ENCODE measurements around the gene EXD2.
"Not testable (repeated sequence)": the region's sequence is repeated elsewhere in the genome, so short reads cannot be mapped to it uniquely, and the experiment has no call there.

The EXD2 gene

DNA sequence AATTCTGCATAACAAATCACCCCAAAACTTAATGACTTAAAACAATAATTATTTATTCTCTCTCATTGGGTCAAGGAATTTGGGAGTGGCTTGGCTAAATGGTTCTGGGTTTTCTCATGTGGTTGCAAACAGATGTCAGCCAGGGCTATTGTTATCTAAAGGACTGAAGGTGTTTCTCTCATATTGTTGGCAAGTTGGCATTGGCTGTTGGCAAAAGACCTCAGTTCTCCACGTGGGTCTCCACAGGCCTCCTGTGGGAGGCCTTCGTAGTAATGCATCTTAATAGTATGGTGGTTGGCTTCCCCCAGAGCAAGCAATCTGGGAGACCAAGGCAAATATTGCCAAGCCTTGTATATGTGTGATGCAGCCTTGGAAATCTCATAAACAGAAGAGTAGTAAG lies 83.0 kb downstream of the EXD2 start:
- no peak for DNase-seq (ENCODE audit: extremely low read depth in 1 of 2, low read depth in 1 of 2)

DNA sequence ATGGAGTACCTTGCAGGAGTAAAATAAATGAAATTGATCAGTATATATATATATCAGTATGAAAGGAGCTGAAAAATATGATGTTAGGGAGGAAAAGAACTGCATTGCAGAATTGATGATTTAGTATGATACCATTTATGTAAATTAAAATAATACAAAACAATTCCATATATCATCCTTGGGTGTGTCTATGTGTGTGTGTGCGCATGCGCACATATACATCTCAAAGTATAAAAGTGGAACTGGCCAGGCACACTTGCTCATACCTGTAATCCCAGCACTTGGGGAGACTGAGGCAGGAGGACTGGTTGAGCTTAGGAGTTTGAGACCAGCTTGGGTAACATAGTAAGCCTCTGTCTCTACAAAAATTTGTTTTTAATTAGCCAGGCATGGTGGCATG lies 84.0 kb downstream of the EXD2 start:
- no peak for DNase-seq (ENCODE audit: extremely low read depth in 1 of 2, low read depth in 1 of 2)

DNA sequence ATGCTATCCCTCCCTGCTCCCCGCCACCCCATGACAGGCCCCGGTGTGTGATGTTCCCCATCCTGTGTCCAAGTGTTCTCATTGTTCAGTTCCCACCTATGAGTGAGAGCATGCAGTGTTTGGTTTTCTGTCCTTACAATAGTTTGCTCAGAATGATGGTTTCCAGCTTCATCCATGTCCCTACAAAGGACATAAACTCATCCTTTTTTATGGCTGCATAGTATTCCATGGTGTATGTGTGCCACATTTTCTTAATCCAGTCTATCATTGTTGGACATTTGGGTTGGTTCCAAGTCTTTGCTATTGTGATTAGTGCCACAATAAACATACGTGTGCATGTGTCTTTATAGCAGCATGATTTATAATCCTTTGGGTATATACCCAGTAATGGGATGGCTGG lies 86.1 kb downstream of the EXD2 start:
- not testable (repeated sequence) for DNase-seq (ENCODE audit: extremely low read depth in 1 of 2, low read depth in 1 of 2)

DNA sequence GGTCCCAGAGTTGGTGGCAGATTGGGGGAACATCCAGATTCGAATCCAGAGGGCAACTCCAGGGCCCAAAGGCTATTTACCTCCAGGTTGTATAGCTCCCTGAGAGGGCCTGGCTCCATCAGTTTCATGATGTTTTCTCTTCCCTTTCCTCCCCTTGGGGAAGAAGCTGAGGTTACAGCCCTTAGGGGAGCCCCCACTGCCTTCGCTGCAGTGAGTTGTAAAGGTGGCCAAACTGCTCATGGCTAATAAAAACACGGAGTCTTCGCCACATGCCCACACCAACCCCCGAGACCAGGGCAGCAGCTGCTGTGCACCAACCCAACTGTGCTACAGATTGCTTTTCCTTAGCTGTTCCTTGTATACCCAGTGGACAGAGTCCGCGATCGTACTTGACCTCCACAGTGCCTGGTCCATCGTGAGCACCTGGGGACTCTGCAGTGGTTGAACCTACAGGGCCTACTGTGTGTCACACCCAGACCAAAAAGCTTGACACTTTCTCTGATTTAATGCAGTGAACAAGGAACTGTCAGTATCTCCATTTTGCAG lies 89.5 kb downstream of the EXD2 start:
- no peak for DNase-seq (ENCODE audit: extremely low read depth in 1 of 2, low read depth in 1 of 2)

DNA sequence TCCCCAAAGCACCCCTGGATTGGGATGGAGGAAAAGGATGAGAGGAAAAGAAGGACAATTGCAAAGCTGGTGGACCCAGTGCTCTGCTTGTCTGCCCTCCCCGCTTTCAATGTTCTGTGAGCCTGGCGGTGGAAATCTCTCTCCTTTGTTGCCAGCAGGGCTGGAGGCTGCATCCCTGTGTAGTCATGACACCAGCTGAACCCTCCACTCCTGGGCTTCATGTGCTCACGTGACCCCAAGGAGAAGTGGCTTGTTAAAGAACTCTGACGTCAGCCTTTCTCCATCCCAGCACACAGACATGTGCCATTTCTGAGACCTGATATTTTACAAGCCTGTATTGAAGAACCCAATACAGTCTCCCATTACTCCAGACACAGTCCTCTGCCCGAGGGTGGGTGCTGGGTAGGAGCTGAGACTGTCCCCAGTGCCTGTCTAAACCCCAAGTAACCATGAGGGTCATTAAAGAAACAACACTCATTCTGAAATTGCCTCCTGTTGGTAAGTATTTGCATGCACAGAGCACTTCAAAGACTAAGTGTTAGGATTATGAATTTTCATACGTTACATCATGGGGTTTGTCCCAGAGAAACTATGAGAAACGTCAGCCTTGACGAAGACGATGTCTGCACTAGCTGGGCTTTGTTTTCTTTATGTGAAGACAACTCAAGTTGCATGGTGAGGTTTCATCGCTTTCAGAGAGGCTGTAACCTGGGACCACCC lies 90.3 kb downstream of the EXD2 start:
- no peak for DNase-seq (ENCODE audit: extremely low read depth in 1 of 2, low read depth in 1 of 2)

DNA sequence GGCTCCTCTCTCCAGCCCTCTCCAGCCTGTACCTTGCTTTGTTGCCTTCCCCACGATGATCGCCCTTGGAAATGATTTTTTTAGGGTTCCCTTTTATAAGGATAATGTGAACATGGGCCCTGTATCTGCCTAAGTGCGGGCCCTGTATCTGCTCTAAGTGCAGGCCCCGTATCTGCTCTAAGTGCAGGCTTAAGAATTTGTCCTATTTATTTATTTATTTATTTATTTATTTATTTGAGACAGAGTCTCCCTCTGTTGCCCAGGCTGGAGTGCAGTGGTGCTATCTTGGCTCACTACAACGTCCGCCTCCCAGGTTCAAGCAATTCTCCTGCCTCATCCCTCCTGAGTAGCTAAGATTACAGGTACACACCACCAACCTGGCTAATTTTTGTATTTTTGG lies 91.2 kb downstream of the EXD2 start:
- DNase-seq (ENCODE audit: extremely low read depth in 1 of 2, low read depth in 1 of 2): no peak

DNA sequence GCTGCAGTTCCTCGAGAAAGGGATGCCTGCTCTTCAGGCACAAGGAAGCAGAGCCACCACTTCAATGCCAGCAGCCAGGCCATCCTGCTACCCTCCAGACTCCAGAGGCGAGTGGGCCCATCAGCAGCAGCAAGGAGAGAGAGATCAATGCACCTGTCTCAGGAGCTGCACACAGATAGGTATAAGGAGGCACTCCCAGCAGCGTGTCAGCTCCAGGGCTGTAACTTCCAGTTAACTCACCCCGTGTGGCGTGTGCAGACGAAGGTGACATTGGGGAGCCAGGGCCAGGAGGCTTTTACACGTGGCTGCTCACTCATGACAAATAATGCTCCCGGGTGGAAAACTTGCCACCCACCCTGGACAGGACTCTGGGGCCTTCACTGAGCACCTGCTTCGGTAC lies 92.9 kb downstream of the EXD2 start:
- DNase-seq (ENCODE audit: extremely low read depth in 1 of 2, low read depth in 1 of 2): no peak

DNA sequence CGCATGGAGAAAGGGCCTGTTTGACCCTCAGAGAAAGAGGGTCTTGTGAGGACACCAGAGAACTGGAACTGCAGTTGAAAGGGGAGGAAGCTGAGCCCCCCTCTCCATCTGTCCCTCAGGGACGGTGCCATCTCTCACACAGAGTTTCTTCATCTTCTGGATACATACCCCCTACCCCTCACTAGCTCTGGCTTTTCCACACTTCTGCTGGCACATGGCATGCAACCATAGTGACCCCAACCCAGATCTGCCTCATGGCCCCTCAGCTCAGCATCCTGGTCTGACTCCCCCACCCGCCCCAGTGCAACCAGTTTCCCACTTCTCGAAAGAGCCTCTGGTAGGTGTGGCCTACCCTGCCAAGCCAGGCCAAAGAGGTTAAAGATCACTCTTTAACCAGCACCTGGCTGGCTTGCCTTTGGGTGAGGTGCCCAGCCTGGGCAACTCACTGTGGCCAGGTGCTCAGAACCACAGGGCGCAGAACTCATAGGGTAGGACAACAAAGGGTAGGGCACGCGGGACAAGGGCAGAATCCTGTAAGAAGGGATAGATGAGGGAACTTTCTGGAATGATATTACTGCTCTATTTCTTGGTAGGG lies 94.5 kb downstream of the EXD2 start:
- DNase-seq (ENCODE audit: extremely low read depth in 1 of 2, low read depth in 1 of 2): no peak

DNA sequence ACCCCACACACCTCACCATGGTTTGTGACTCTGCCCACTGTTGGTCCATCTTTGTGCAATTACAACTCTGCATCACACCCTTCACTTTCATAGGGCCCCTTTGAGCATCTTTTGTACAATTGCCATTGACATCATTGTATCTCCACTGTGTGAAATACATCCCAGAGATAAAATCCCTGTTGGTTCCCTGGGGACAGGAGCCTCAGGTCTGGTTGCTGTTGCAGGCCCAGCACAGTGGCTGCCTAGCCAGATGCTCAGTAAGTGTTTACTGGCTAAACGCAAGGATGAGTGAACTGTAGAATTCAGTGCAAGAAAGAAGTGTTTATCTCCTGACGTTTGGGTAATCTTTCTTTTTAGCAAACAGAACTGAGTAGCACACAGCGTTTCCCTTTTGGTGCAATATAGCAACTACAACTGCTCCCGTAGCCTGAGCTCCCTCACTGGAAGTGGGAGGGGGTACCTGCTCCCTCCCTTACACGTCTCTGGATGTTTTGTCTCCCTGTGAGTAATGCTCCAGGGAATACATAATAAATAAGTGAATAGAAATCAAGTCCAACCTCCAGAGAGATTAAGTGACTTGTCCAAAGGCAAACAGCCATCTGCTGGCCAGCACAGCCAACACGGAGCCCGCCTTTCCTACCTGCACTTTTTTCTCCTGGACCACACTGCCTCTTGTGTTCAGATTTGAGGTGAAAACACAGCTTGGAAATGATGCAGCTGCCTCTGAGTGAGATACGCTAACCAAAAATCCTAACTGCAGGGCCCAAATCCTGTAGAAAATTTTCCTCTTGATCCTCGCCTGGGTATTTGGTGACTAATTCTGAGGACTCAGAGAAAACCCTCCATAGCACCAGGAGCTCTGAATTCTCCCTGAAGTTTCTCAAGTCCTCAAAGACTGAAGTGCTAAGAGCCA lies 96.1 kb downstream of the EXD2 start:
- no peak for DNase-seq (ENCODE audit: extremely low read depth in 1 of 2, low read depth in 1 of 2)

DNA sequence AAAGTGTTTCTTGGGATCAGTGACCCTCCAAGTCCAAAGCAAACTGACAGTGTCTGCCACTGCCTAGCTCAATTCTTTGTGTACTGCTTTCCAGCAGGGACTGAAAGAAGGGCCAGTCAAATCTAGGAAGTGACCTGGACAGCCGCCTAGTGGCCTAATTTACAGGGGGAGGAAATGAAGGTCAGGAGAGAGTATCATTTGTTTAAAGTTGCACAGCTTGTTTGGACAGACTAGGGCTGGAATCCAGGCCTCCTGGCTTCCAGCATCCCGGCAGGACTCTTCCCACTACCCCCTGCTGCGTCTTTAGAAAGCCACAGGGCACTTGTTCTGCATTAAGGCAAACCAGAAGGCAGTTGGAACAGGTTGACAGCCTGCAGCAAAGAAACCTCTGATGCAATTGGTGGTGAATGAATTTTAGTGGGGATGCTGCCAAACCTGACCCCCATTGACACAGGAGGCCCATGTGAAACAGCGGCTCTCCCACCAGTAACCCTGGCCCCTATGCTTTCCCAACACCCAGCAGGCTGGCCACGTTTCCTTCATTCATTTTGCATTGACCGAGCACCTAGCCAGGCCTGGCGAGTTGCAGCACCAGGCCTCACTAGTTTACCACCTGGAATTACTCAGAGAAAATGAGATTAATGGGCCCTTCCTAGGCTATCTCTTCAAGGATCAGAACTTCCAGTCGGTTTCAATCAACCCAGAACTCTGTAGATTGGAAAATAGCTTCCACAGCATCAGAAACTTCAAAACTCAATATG lies 96.9 kb downstream of the EXD2 start:
- DNase-seq (ENCODE audit: extremely low read depth in 1 of 2, low read depth in 1 of 2): no peak

DNA sequence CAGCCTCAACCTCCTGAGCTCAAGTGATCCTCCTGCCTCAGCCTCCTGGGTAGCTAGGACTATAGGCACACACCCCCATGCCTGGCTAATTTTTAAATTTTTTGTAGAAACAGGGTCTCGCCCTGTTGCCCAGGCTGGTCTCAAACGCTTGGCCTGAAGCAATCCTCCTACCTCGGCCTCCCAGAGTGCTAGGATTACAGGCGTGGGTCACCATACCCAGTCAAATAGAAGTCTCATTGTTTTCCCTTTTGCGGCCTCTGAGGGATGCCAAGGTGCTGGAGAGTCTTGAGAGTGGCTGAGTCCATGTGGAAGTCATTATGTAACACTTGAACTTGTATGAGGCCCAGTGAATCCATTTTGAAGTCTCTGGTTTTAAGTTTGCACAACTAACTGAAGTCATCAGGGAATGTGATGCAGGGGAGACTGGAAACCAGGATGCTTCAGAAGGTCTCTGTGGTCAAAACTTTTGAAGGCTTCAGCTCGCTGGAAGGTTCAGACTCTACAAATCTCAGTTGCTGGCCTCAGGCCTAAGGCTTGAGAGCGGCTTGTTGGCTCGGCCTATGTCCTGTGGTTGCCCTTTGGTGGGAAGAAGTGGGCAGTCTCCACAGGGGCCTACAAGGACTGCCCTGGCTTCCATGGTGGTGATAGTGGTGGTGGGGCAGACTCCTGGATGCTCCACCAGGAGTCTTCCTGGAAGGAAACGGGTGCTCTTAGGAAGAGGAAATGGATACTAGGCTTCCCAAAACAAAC lies 97.8 kb downstream of the EXD2 start:
- DNase-seq (ENCODE audit: extremely low read depth in 1 of 2, low read depth in 1 of 2): no peak

DNA sequence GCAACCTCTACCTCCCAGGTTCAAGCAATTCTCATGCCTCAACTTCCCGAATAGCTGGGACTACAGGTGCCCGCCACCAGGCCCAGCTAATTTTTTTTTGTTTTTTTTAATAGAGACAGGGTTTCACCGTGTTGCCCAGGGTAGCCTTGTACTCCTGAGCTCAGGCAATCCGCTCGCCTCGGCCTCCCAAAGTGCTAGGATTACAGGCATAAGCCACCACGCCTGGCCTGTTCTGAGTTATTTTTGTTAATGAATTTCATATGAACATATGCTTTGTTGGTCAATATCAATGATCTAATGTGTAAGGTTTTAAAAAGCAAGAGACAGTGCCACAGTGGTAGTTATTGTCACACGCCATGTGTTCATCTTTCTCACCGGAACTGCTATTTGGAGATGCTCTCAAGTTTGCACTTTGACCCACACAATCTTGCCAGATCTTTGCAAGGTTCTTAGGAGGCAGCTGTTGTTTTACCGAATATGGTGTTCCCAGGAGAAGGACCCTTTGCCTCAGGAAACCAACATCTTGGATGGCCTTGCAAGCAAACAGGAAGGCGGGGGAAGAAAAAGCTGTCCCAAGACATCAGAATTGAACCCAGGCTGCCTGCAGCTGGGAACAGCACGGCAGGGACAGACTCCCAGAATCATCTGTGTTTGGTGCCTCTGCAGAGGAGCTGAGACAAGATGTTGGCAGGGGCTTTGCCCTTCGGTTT lies 98.7 kb downstream of the EXD2 start:
- DNase-seq (ENCODE audit: extremely low read depth in 1 of 2, low read depth in 1 of 2): no peak

DNA sequence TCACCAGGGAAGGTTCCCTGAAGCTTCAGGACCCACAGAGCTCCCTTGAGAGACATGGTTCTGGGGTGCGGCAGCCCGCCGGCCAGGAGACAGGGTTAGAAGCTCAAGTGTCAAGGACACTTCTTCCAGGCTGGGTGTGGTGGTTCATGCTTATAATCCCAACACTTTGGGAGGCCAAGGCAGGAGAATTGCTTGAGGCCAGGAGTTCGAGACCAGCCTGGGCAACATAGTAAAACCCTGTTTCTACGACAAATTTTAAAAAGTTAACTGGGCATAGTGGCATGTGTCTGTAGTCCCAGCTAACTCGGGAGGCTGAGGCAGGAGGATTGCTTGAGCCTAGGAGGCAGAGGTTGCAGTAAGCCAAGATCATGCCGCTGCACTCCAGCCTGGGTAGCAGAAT lies 99.6 kb downstream of the EXD2 start:
- not testable (repeated sequence) for DNase-seq (ENCODE audit: extremely low read depth in 1 of 2, low read depth in 1 of 2)

DNA sequence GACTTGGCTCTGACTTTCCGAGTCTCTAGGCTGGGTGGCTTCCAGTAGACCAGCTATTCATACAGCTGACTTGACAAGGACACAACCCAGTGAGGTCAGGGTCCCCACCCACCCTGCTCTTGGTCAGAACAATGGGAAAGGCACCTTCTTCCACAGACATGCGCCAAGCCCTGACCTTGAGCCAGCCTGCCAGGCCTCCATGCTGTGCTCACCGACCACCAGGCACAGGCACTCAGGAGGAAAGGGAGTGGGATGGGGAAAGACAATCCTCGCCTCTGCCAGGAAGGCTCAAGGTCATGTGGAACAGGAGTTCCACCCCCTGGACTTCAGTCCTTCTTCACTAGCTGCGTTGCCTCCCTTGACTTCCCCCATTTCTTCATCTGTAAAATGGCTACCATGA lies 100.1 kb downstream of the EXD2 start:
- no peak for DNase-seq (ENCODE audit: extremely low read depth in 1 of 2, low read depth in 1 of 2)

DNA sequence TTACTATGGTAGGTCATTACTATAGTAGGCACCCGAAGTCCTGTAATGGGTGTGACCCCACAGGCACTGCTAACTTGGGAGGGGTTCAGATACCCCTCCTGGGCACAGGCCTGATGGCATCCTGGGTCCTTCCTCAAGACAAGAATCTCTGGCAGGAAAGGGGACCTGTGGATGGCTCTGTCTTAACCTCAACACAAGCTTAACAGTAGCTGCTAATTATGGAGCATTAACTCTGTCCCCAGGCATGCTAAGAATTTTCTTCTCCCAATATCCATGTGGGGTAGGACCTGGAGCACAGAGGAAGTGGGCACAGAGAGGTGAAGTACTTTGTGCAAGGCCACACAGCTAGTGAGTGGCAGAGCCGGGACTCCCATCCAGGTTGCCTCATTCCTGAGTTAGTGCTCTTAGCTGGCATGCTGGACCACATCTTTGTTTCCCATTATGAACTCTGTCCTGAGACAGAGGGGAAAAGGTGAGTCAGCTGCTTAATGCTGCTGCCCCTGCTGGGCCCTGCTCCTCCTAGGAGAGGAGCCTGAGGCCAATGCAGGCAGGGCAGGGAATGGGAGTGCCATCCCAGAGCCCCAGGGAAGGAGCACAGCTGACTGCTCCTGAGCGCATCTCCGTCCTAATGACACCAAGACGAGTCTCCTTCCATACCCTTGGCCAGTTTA lies 100.7 kb downstream of the EXD2 start:
- no peak for DNase-seq (ENCODE audit: extremely low read depth in 1 of 2, low read depth in 1 of 2)
